Measurements from ENCODE around the gene STAT6. TPM values are rescaled to one million over a fixed set of nuclear protein-coding genes. Genes with fewer than 3 reads are reported as not detected.

The STAT6 gene
- total RNA-seq, 1 experiment from 2014 or later = 52.3 TPM

DNA sequence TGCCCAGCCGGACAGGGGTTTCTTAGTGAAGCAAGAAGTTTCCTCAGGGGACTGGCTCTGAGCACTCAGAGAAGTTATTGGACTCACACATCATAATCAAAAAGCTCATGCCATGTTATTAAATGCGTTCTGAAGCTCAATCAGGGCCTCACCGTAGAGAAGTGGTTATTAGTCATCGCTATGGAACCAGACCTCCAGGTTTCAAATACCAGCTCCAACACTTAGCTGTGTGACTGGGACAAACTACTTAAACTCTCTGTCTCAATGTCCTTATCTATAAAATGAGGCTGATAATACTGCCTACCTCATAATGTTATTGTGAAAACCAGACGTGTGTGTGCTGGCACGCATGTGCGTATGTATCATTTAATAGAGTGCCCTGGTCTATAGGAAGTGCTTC lies 7.3 kb downstream of the STAT6 start:
- DNase-seq (ENCODE audit: low read depth, low spot score) = no peak
- no peaks in the 10 kb centered on the region for H3K27me3 ChIP-seq (ENCODE audit: control insufficient read depth, insufficient read depth, low read length)
- in situ Hi-C loops (cut with HindIII; ENCODE audit: low pct_unique_long_range_greater_than_20kb, low sequenced_read_pairs) = no loop called here
- H3K4me3 ChIP-seq (ENCODE audit: low read depth in 2 of 2, low read length in 2 of 2) = no peak overlapping the region
- POLR2A ChIA-PET = no interaction called here
- H3K9me3 ChIP-seq (ENCODE audit: control insufficient read depth, insufficient read depth, low read depth, low read length) = no peaks in the 10 kb centered on the region
- no peak overlapping the region for H3K27ac ChIP-seq (ENCODE audit: low read length)
- peaks cover 4% of the 10 kb centered on the region; the same call in 1 of the 2 replicates for H3K4me1 ChIP-seq (ENCODE audit: control insufficient read depth, insufficient read depth, low read length)
- intact Hi-C loops (cut with micrococcal nuclease; ENCODE audit: unreplicated experiment) = no loop called here
- TF ChIP-seq, protein P1, sequence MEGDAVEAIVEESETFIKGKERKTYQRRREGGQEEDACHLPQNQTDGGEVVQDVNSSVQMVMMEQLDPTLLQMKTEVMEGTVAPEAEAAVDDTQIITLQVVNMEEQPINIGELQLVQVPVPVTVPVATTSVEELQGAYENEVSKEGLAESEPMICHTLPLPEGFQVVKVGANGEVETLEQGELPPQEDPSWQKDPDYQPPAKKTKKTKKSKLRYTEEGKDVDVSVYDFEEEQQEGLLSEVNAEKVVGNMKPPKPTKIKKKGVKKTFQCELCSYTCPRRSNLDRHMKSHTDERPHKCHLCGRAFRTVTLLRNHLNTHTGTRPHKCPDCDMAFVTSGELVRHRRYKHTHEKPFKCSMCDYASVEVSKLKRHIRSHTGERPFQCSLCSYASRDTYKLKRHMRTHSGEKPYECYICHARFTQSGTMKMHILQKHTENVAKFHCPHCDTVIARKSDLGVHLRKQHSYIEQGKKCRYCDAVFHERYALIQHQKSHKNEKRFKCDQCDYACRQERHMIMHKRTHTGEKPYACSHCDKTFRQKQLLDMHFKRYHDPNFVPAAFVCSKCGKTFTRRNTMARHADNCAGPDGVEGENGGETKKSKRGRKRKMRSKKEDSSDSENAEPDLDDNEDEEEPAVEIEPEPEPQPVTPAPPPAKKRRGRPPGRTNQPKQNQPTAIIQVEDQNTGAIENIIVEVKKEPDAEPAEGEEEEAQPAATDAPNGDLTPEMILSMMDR (IDR thresholded peaks at IDR 0.05) = no peak
- TF ChIP-seq POLR2AphosphoS5 (IDR thresholded peaks at IDR 0.05; ENCODE audit: low read depth, low read length) (no peak), SIN3A (IDR thresholded peaks at IDR 0.05; ENCODE audit: borderline replicate concordance, insufficient read depth, low read depth, low read length) (no peak), TCF7L2 (IDR thresholded peaks at IDR 0.05; ENCODE audit: low read depth, low read length) (no peak)
- TF ChIP-seq, protein P2, sequence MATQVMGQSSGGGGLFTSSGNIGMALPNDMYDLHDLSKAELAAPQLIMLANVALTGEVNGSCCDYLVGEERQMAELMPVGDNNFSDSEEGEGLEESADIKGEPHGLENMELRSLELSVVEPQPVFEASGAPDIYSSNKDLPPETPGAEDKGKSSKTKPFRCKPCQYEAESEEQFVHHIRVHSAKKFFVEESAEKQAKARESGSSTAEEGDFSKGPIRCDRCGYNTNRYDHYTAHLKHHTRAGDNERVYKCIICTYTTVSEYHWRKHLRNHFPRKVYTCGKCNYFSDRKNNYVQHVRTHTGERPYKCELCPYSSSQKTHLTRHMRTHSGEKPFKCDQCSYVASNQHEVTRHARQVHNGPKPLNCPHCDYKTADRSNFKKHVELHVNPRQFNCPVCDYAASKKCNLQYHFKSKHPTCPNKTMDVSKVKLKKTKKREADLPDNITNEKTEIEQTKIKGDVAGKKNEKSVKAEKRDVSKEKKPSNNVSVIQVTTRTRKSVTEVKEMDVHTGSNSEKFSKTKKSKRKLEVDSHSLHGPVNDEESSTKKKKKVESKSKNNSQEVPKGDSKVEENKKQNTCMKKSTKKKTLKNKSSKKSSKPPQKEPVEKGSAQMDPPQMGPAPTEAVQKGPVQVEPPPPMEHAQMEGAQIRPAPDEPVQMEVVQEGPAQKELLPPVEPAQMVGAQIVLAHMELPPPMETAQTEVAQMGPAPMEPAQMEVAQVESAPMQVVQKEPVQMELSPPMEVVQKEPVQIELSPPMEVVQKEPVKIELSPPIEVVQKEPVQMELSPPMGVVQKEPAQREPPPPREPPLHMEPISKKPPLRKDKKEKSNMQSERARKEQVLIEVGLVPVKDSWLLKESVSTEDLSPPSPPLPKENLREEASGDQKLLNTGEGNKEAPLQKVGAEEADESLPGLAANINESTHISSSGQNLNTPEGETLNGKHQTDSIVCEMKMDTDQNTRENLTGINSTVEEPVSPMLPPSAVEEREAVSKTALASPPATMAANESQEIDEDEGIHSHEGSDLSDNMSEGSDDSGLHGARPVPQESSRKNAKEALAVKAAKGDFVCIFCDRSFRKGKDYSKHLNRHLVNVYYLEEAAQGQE (IDR thresholded peaks at IDR 0.05; ENCODE audit: insufficient read depth in 1 of 2, low read depth in 2 of 2, low read length in 1 of 2) = no peak
- no peak for ATAC-seq
- CTCF ChIA-PET = no interaction called here
- H3K36me3 ChIP-seq (ENCODE audit: control insufficient read depth, insufficient read depth, low read length) = no peaks in the 10 kb centered on the region
- BruUV-seq (replicated peaks) = no TSS peak

DNA sequence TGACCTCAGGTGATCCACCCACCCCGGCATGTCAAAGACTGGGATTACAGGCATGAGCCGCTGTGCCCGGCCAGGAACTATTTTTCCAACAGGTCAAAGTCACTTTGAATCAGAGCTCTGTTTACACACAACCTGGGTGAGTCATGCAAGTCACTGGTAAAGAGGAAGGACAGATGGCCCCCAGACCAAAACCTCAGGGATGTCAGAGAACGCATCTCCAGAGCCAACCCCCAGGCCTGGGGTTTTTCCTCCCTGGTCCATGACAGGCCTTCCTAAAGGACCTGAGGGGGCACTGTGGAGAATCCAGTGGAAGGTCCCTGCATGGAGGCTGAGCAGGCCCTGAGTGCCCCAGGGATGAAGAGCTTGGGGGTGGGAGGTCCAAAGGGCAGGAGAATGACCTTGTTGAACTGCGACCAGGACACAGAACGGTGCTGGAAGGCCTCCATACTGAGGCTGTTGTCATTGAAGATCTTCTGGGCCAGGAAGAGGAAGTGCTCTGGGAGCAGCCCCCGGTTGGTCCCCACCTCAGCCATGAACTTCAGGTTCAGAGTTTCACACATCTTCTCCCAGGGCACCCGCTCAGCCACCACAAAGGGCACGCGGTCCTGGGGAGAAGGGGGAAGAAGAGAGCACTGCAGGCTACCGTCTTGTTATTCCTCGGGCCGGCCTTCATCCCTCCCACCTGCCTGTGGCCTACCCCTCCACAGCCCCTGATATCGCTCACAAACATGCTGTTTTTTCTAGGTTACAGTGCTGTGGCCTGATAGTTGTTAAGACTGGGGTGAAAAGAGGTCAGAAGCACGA lies 9.1 kb downstream of the STAT6 start:
- no peaks in the 10 kb centered on the region for H3K27me3 ChIP-seq (ENCODE audit: control insufficient read depth, insufficient read depth, low read length)
- ChIA-PET POLR2A (interaction anchor here (0.6 to 0.8 kb wide), 2 partner anchors 475 to 733 kb away, joined by 3 to 4 read pairs; no protein-coding TSS in a partner anchor), CTCF (interaction anchor here (0.6 to 0.7 kb wide), 2 partner anchors 22 to 36 kb away, joined by 3 to 7 read pairs; no protein-coding TSS in a partner anchor)
- in situ Hi-C loops (cut with HindIII; ENCODE audit: low pct_unique_long_range_greater_than_20kb, low sequenced_read_pairs) = no loop called here
- peaks cover 4% of the 10 kb centered on the region; the same call in 1 of the 2 replicates for H3K4me1 ChIP-seq (ENCODE audit: control insufficient read depth, insufficient read depth, low read length)
- intact Hi-C loops (cut with micrococcal nuclease; ENCODE audit: unreplicated experiment) = no loop called here
- no peak overlapping the region for H3K4me3 ChIP-seq (ENCODE audit: low read depth in 2 of 2, low read length in 2 of 2)
- no peak for DNase-seq (ENCODE audit: low read depth, low spot score)
- no peak overlapping the region for H3K27ac ChIP-seq (ENCODE audit: low read length)
- TF ChIP-seq, protein P2 (IDR thresholded peaks at IDR 0.05; ENCODE audit: insufficient read depth in 1 of 2, low read depth in 2 of 2, low read length in 1 of 2) = no peak
- no peak for TF ChIP-seq SIN3A (IDR thresholded peaks at IDR 0.05; ENCODE audit: borderline replicate concordance, insufficient read depth, low read depth, low read length)
- no peak for TF ChIP-seq TCF7L2 (IDR thresholded peaks at IDR 0.05; ENCODE audit: low read depth, low read length)
- no peak for TF ChIP-seq POLR2AphosphoS5 (IDR thresholded peaks at IDR 0.05; ENCODE audit: low read depth, low read length)
- TF ChIP-seq, protein P1 (IDR thresholded peaks at IDR 0.05) = no peak
- BruUV-seq (replicated peaks) = no TSS peak
- no peaks in the 10 kb centered on the region for H3K36me3 ChIP-seq (ENCODE audit: control insufficient read depth, insufficient read depth, low read length)
- H3K9me3 ChIP-seq (ENCODE audit: control insufficient read depth, insufficient read depth, low read depth, low read length) = no peaks in the 10 kb centered on the region
- peak; percentile 35; the same call in 1 of the 2 replicates for ATAC-seq

Measured in Panc1 (cell line).